ENCODE data around the gene RNASEH2C. TPM values are rescaled to one million over a fixed set of nuclear protein-coding genes. Genes with fewer than 3 reads are reported as not detected.

The RNASEH2C gene
- total and polyA plus RNA-seq, 2 experiments from 2014 or later, result 26.4 to 78.7 TPM

- Histone ChIP-seq H3K79me2 (no peaks in the 10 kb centered on the region), H3K9me3 (ENCODE audit: low read depth) (no peaks in the 10 kb centered on the region), H4K20me1 (ENCODE audit: insufficient read depth, poor library complexity, severe bottlenecking) (no peaks in the 10 kb centered on the region), H3K9me2 (replicated peaks; ENCODE audit: insufficient read depth) (no peaks in the 10 kb centered on the region), H3K4me2 (no peak overlapping the region), H3K4me3 (no peak overlapping the region), H3K36me3 (replicated peaks; ENCODE audit: insufficient read depth, low read depth) (no peaks in the 10 kb centered on the region), H3K27ac (no peak overlapping the region), H3K27me3 (peaks cover 7% of the 10 kb centered on the region), H2AFZ (no peak overlapping the region), H3K4me1 (ENCODE audit: insufficient read depth) (no peaks in the 10 kb centered on the region)
- WGBS (ENCODE audit: low lambda C conversion rate, missing lambda C conversion rate), result 82% methylated on average over 5 of the region's 5 CpGs
- no peak for TF ChIP-seq CTCF (IDR thresholded peaks at IDR 0.05; ENCODE audit: poor library complexity)
- DNase-seq (ENCODE audit: low spot score), result no peak
These were observed 40.3 kb downstream of the RNASEH2C start for GRCh38 chr11:65680192-65680743.

GRCh38 chr11:65672982-65673381 is 47.6 kb downstream of the RNASEH2C start:
- Histone ChIP-seq H3K27ac (no peak overlapping the region), H3K36me3 (replicated peaks; ENCODE audit: insufficient read depth, low read depth) (no peaks in the 10 kb centered on the region), H4K20me1 (ENCODE audit: insufficient read depth, poor library complexity, severe bottlenecking) (no peaks in the 10 kb centered on the region), H3K9me2 (replicated peaks; ENCODE audit: insufficient read depth) (no peaks in the 10 kb centered on the region), H3K4me3 (no peak overlapping the region), H3K79me2 (no peaks in the 10 kb centered on the region), H2AFZ (no peak overlapping the region), H3K4me2 (no peak overlapping the region), H3K4me1 (ENCODE audit: insufficient read depth) (no peaks in the 10 kb centered on the region), H3K27me3 (no peaks in the 10 kb centered on the region), H3K9me3 (ENCODE audit: low read depth) (no peaks in the 10 kb centered on the region)
- DNase-seq (ENCODE audit: low spot score), result no peak
- TF ChIP-seq EZH2phosphoT487 (IDR thresholded peaks at IDR 0.05; ENCODE audit: low read depth, severe bottlenecking, unreplicated experiment), result no peak
- TF ChIP-seq CTCF (IDR thresholded peaks at IDR 0.05; ENCODE audit: poor library complexity), result no peak
- TF ChIP-seq EZH2 (IDR thresholded peaks at IDR 0.05; ENCODE audit: borderline replicate concordance), result no peak
- WGBS (ENCODE audit: low lambda C conversion rate, missing lambda C conversion rate), result 98% methylated on average over 2 of the region's 2 CpGs

GRCh38 chr11:65672180-65672860 is 48.3 kb downstream of the RNASEH2C start:
- Histone ChIP-seq H4K20me1 (ENCODE audit: insufficient read depth, poor library complexity, severe bottlenecking) (no peaks in the 10 kb centered on the region), H3K4me1 (ENCODE audit: insufficient read depth) (no peaks in the 10 kb centered on the region), H3K36me3 (replicated peaks; ENCODE audit: insufficient read depth, low read depth) (no peaks in the 10 kb centered on the region), H3K27ac (no peak overlapping the region), H3K4me3 (no peak overlapping the region), H3K27me3 (no peaks in the 10 kb centered on the region), H3K79me2 (no peaks in the 10 kb centered on the region), H2AFZ (no peak overlapping the region), H3K9me3 (ENCODE audit: low read depth) (no peaks in the 10 kb centered on the region), H3K4me2 (no peak overlapping the region), H3K9me2 (replicated peaks; ENCODE audit: insufficient read depth) (no peaks in the 10 kb centered on the region)
- no peak for DNase-seq (ENCODE audit: low spot score)
- TF ChIP-seq EZH2 (IDR thresholded peaks at IDR 0.05; ENCODE audit: borderline replicate concordance) (no peak), EZH2phosphoT487 (IDR thresholded peaks at IDR 0.05; ENCODE audit: low read depth, severe bottlenecking, unreplicated experiment) (no peak), CTCF (IDR thresholded peaks at IDR 0.05; ENCODE audit: poor library complexity) (no peak)

Small RNA genes within 50 kb of the gene (small RNA-seq; reads per million reads assigned to genes)
- not detected for gene RN7SL309P

Other genes starting within 250 kb of the RNASEH2C start
- gene MALAT1, start 221.8 kb downstream of the RNASEH2C start, total RNA-seq, result 8,000 and 8,677 TPM in 2 replicates
- gene MALAT1, start 221.8 kb downstream of the RNASEH2C start, polyA plus RNA-seq, result 16,690 and 29,129 TPM in 2 replicates
- gene SCYL1, start 195.7 kb downstream of the RNASEH2C start, total RNA-seq, result 80.4 and 83.9 TPM in 2 replicates
- 162 and 167 TPM in 2 replicates for gene SCYL1, start 195.7 kb downstream of the RNASEH2C start, polyA plus RNA-seq
- gene LTBP3, start 162.4 kb downstream of the RNASEH2C start, total RNA-seq, result 46.0 and 53.7 TPM in 2 replicates
- 85.3 and 101 TPM in 2 replicates for gene LTBP3, start 162.4 kb downstream of the RNASEH2C start, polyA plus RNA-seq
- gene ZNRD2, start 150.3 kb downstream of the RNASEH2C start, total RNA-seq, result 20.5 and 20.8 TPM in 2 replicates
- gene ZNRD2, start 150.3 kb downstream of the RNASEH2C start, polyA plus RNA-seq, result 52.4 and 57.3 TPM in 2 replicates
- gene FAM89B, start 148.3 kb downstream of the RNASEH2C start, total RNA-seq, result 28.5 and 34.1 TPM in 2 replicates
- 105 and 112 TPM in 2 replicates for gene FAM89B, start 148.3 kb downstream of the RNASEH2C start, polyA plus RNA-seq
- gene EHBP1L1, start 144.7 kb downstream of the RNASEH2C start, total RNA-seq, result 8.4 and 20.9 TPM in 2 replicates
- gene EHBP1L1, start 144.7 kb downstream of the RNASEH2C start, polyA plus RNA-seq, result 12.5 and 18.1 TPM in 2 replicates
- gene KCNK7, start 125.0 kb downstream of the RNASEH2C start, total RNA-seq, result not detected in 2 replicates
- 0.37 TPM in 1 of 2 replicates, not detected in the other for gene KCNK7, start 125.0 kb downstream of the RNASEH2C start, polyA plus RNA-seq
- gene MAP3K11, start 106.6 kb downstream of the RNASEH2C start, total RNA-seq, result 39.3 and 40.5 TPM in 2 replicates
- gene MAP3K11, start 106.6 kb downstream of the RNASEH2C start, polyA plus RNA-seq, result 55.3 and 59.5 TPM in 2 replicates
- 22.2 and 27.4 TPM in 2 replicates for gene PCNX3, start 105.0 kb downstream of the RNASEH2C start, total RNA-seq
- 17.6 and 20.0 TPM in 2 replicates for gene PCNX3, start 105.0 kb downstream of the RNASEH2C start, polyA plus RNA-seq
- gene SIPA1, start 82.7 kb downstream of the RNASEH2C start, total RNA-seq, result 15.6 and 19.1 TPM in 2 replicates
- 35.2 and 42.9 TPM in 2 replicates for gene SIPA1, start 82.7 kb downstream of the RNASEH2C start, polyA plus RNA-seq
- gene RELA, start 57.9 kb downstream of the RNASEH2C start, total RNA-seq, result 28.1 and 32.7 TPM in 2 replicates
- 64.6 and 68.7 TPM in 2 replicates for gene RELA, start 57.9 kb downstream of the RNASEH2C start, polyA plus RNA-seq
- gene KAT5, start 8.5 kb downstream of the RNASEH2C start, total RNA-seq, result 36.1 and 41.7 TPM in 2 replicates
- 53.1 and 77.2 TPM in 2 replicates for gene KAT5, start 8.5 kb downstream of the RNASEH2C start, polyA plus RNA-seq
- 19.5 and 20.9 TPM in 2 replicates for gene AP5B1, start 60.2 kb upstream of the RNASEH2C start, total RNA-seq
- 24.8 and 27.1 TPM in 2 replicates for gene AP5B1, start 60.2 kb upstream of the RNASEH2C start, polyA plus RNA-seq
- gene OVOL1, start 66.3 kb upstream of the RNASEH2C start, total RNA-seq, result 26.0 and 26.3 TPM in 2 replicates
- 20.6 and 20.8 TPM in 2 replicates for gene OVOL1, start 66.3 kb upstream of the RNASEH2C start, polyA plus RNA-seq
- 2.3 and 2.9 TPM in 2 replicates for gene SNX32, start 113.2 kb upstream of the RNASEH2C start, total RNA-seq
- gene SNX32, start 113.2 kb upstream of the RNASEH2C start, polyA plus RNA-seq, result 5.1 and 6.0 TPM in 2 replicates
- gene CFL1, start 137.4 kb upstream of the RNASEH2C start, total RNA-seq, result 720 and 758 TPM in 2 replicates
- 1,698 and 1,708 TPM in 2 replicates for gene CFL1, start 137.4 kb upstream of the RNASEH2C start, polyA plus RNA-seq
- 22.3 and 23.8 TPM in 2 replicates for gene MUS81, start 139.6 kb upstream of the RNASEH2C start, total RNA-seq
- gene MUS81, start 139.6 kb upstream of the RNASEH2C start, polyA plus RNA-seq, result 47.0 and 51.7 TPM in 2 replicates
- 65.2 and 69.7 TPM in 2 replicates for gene EFEMP2, start 152.0 kb upstream of the RNASEH2C start, total RNA-seq
- 197 and 230 TPM in 2 replicates for gene EFEMP2, start 152.0 kb upstream of the RNASEH2C start, polyA plus RNA-seq
- gene CTSW, start 159.0 kb upstream of the RNASEH2C start, total RNA-seq, result not detected in 2 replicates
- 0.15 and 0.56 TPM in 2 replicates for gene CTSW, start 159.0 kb upstream of the RNASEH2C start, polyA plus RNA-seq
- gene FIBP, start 167.7 kb upstream of the RNASEH2C start, total RNA-seq, result 72.6 and 74.9 TPM in 2 replicates
- gene FIBP, start 167.7 kb upstream of the RNASEH2C start, polyA plus RNA-seq, result 93.6 and 101 TPM in 2 replicates
- 15.1 and 21.5 TPM in 2 replicates for gene CCDC85B, start 169.9 kb upstream of the RNASEH2C start, total RNA-seq
- gene CCDC85B, start 169.9 kb upstream of the RNASEH2C start, polyA plus RNA-seq, result 38.2 and 41.6 TPM in 2 replicates
- 4.5 and 4.7 TPM in 2 replicates for gene FOSL1, start 179.6 kb upstream of the RNASEH2C start, total RNA-seq
- gene FOSL1, start 179.6 kb upstream of the RNASEH2C start, polyA plus RNA-seq, result 16.5 and 20.1 TPM in 2 replicates
- gene C11orf68, start 198.3 kb upstream of the RNASEH2C start, total RNA-seq, result 20.8 and 26.3 TPM in 2 replicates
- 53.2 and 59.3 TPM in 2 replicates for gene C11orf68, start 198.3 kb upstream of the RNASEH2C start, polyA plus RNA-seq
- 59.1 and 65.3 TPM in 2 replicates for gene DRAP1, start 198.6 kb upstream of the RNASEH2C start, total RNA-seq
- 158 and 173 TPM in 2 replicates for gene DRAP1, start 198.6 kb upstream of the RNASEH2C start, polyA plus RNA-seq
- not detected in 2 replicates for gene TSGA10IP, start 224.7 kb upstream of the RNASEH2C start, total RNA-seq
- not detected in 2 replicates for gene TSGA10IP, start 224.7 kb upstream of the RNASEH2C start, polyA plus RNA-seq
- 10.9 and 32.5 TPM in 2 replicates for gene SART1, start 240.9 kb upstream of the RNASEH2C start, total RNA-seq
- gene SART1, start 240.9 kb upstream of the RNASEH2C start, polyA plus RNA-seq, result 34.1 and 37.5 TPM in 2 replicates

Measured in hepatocyte (in vitro differentiated cells).